Esophagus muscularis mucosa (tissue), 4 donors: ENCODE results near the gene ADAMTS2. TPM values are rescaled to one million over a fixed set of nuclear protein-coding genes. Genes with fewer than 3 reads are reported as not detected.
A peak's percentile ranks its signal among the peaks of the same experiment; 100 is the strongest.

Source experiments
- DNase-seq: peaks from one replicate; pipeline ENCODE4 v3.0.0-alpha.2; 2017; ENCODE audit errors: extremely low spot score
- H3K27ac ChIP-seq, 4 donors: fragments of 200-600 bp; sonication (generic); replicated peaks in 1 of 4; 1 replicate in 3 of 4; 2 replicates in 1 of 4; pipeline ENCODE4 v1.5.1; 2016 to 2019; ENCODE audit warnings: mild to moderate bottlenecking in 1 of 4
- H3K27me3 ChIP-seq, 4 donors: fragments of 200-600 bp; sonication (generic); one replicate each; pipeline versions ENCODE4 v1.5.1 to v1.6.0; 2016 to 2019
- H3K36me3 ChIP-seq, 4 donors: fragments of 200-600 bp; sonication (generic); one replicate each; pipeline ENCODE4 v1.5.1; 2016 to 2019
- H3K4me1 ChIP-seq, 4 donors: fragments of 200-600 bp; sonication (generic); one replicate each; pipeline ENCODE4 v1.5.1; 2016 to 2019
- H3K4me3 ChIP-seq, 4 donors: fragments of 200-600 bp; sonication (generic); 1 replicate in 2 of 4; 2 replicates in 2 of 4; pipeline ENCODE4 v1.5.1; 2016 to 2019; ENCODE audit warnings: mild to moderate bottlenecking in 4 of 4, moderate library complexity in 1 of 4
- H3K9me3 ChIP-seq, 4 donors: fragments of 200-600 bp; sonication (generic); 1 replicate in 3 of 4; 2 replicates in 1 of 4; pipeline ENCODE4 v1.5.1; 2016 to 2019
- CTCF ChIP-seq, 3 experiments: fragments of 200-600 bp in 2 of 3; fragments of 450-650 bp in 1 of 3; sonication (generic) in 2 of 3; IDR thresholded peaks; one replicate each; pipeline ENCODE4 v1.5.1; 2017 to 2019; ENCODE audit warnings: antibody characterized with exemption in 3 of 3, mild to moderate bottlenecking in 2 of 3, moderate library complexity in 1 of 3
- EP300 ChIP-seq: sonication (generic); formaldehyde crosslinking; IDR thresholded peaks from one replicate; pipeline ENCODE4 v1.6.1; 2017; ENCODE audit warnings: antibody characterized with exemption
- POLR2A ChIP-seq: fragments of 450-650 bp; IDR thresholded peaks from one replicate; pipeline ENCODE4 v1.6.1; 2017; ENCODE audit warnings: antibody characterized with exemption, moderate library complexity, mild to moderate bottlenecking, low read depth
- POLR2AphosphoS5 ChIP-seq, 2 donors: sonication (generic); formaldehyde crosslinking; IDR thresholded peaks; one replicate each; pipeline ENCODE4 v1.6.1; 2017; ENCODE audit warnings: antibody characterized with exemption in 2 of 2
- WGBS: methylation state at CpG from one replicate; pipeline ENCODE4 v1.1.5; 2018; 5-methylcytosine and 5-hydroxymethylcytosine counted together
- intact Hi-C: fragments of 100-400 bp; cut with DNase I; formaldehyde crosslinking; loops from one replicate; pipeline ENCODE4 v1.15.1; 2023
- total RNA-seq, 4 donors: library from RNA; depleted of rRNA; stranded (reverse); fragments of >200 nt; gene quantifications; one replicate each; pipeline versions ENCODE4 v1.1.0 to v1.2.1, GENCODE V29; 2016

The ADAMTS2 gene
- total RNA-seq, 4 donors from 2014 or later: 17.8 to 31.8 (median 21.4) TPM

DNA sequence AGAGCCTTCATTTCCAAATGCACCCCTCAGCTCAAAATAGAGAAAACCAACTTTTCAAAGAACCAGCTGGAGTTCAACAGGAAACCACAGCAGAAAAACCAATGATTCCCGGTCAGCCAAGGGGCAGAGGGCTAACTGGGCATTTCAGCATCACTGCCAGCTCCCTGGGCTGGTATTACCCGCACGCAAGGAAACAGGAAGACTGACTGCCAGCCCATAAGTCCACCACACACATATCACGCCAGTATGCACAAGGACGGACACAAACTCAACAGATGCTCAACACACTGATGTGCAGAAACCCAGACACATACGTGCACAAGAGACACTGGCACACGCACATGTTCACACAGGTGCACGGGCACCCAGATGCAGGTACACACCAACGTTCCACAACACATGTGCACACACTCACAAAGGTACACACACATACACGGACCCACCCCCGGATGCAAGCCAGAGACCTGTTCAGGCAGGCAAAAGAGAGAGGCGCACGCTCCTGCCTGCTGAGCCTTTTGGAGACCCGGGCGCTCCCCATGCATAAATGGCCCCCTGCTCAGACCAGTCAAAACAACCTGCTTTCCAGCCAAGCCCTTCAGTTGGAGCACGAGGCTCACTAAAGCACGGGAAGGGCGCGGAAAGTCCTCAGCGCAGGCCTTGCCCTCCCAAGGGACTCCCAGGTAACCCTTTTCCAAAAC is 2.1 kb downstream of the ADAMTS2 start:
- H3K27ac ChIP-seq: no peak overlapping the region

GRCh38 chr5:179342577-179342976 is 2.7 kb downstream of the ADAMTS2 start:
- no peak for DNase-seq

More for the DNA sequence above, 2.1 kb downstream of the ADAMTS2 start:
- no peak for TF ChIP-seq EP300
- TF ChIP-seq CTCF (IDR thresholded peaks at IDR 0.05): no peak
- no peak for TF ChIP-seq POLR2A
- no peak for TF ChIP-seq POLR2AphosphoS5 (IDR thresholded peaks at IDR 0.05)
- 47% methylated on average over 14 of the region's 20 CpGs for WGBS
- H3K27me3 ChIP-seq: peaks cover 0 to 64% (median 0%) of the 10 kb centered on the region in 4 donors
- H3K4me1 ChIP-seq: peaks cover 11 to 46% (median 40%) of the 10 kb centered on the region in 4 donors
- intact Hi-C loops: loop anchor here (5.0 kb wide), 1 partner anchor 149 kb away; no protein-coding TSS in a partner anchor
- peaks cover 0 to 6% (median 0%) of the 10 kb centered on the region in 4 donors for H3K36me3 ChIP-seq
- no peaks in the 10 kb centered on the region for H3K9me3 ChIP-seq
- no peak for DNase-seq
- H3K4me3 ChIP-seq: peak overlapping the region; percentile 71 to 80 (median 77)

GRCh38 chr5:179340465-179340864 is 4.8 kb downstream of the ADAMTS2 start:
- H3K27me3 ChIP-seq: peaks cover 0 to 74% (median 0%) of the 10 kb centered on the region in 4 donors
- TF ChIP-seq POLR2A (no peak), CTCF (IDR thresholded peaks at IDR 0.05) (no peak), EP300 (no peak), POLR2AphosphoS5 (IDR thresholded peaks at IDR 0.05) (no peak)
- H3K9me3 ChIP-seq: no peaks in the 10 kb centered on the region
- peaks cover 11 to 37% (median 30%) of the 10 kb centered on the region in 4 donors for H3K4me1 ChIP-seq
- no peak overlapping the region for H3K27ac ChIP-seq
- WGBS: 90% methylated on average over 7 of the region's 8 CpGs
- no peak overlapping the region for H3K4me3 ChIP-seq
- peaks cover 0 to 10% (median 0%) of the 10 kb centered on the region in 4 donors for H3K36me3 ChIP-seq
- intact Hi-C loops: loop anchor here (5.0 kb wide), 1 partner anchor 152 kb away; no protein-coding TSS in a partner anchor
- no peak for DNase-seq

More at GRCh38 chr5:179342577-179342976, 2.7 kb downstream of the ADAMTS2 start:
- intact Hi-C loops: loop anchor here (5.0 kb wide), 1 partner anchor 150 kb away; no protein-coding TSS in a partner anchor
- Histone ChIP-seq H3K4me1 (peaks cover 11 to 46% (median 40%) of the 10 kb centered on the region in 4 donors), H3K36me3 (peaks cover 0 to 6% (median 0%) of the 10 kb centered on the region in 4 donors), H3K4me3 (peak overlapping the region in 3 of 4 donors; percentile 71 to 77 (median 77)), H3K27ac (no peak overlapping the region), H3K27me3 (peaks cover 0 to 70% (median 0%) of the 10 kb centered on the region in 4 donors), H3K9me3 (no peaks in the 10 kb centered on the region)
- TF ChIP-seq CTCF (IDR thresholded peaks at IDR 0.05) (peak in 1 of 3 experiments; percentile 11), EP300 (no peak)
- 54% methylated on average over 7 of the region's 13 CpGs for WGBS

- no peak overlapping the region for H3K4me3 ChIP-seq
- H3K4me1 ChIP-seq: peaks cover 11 to 33% (median 29%) of the 10 kb centered on the region in 4 donors
- peaks cover 0 to 10% (median 0%) of the 10 kb centered on the region in 4 donors for H3K36me3 ChIP-seq
- no peak for TF ChIP-seq POLR2A
- no peak for TF ChIP-seq CTCF (IDR thresholded peaks at IDR 0.05)
- no peak for TF ChIP-seq EP300
- TF ChIP-seq POLR2AphosphoS5 (IDR thresholded peaks at IDR 0.05): no peak
- no peak for DNase-seq
- 97% methylated on average over 5 of the region's 10 CpGs for WGBS
- no peak overlapping the region for H3K27ac ChIP-seq
- intact Hi-C loops: loop anchor here (5.0 kb wide), 1 partner anchor 152 kb away; no protein-coding TSS in a partner anchor
- peaks cover 0 to 74% (median 0%) of the 10 kb centered on the region in 4 donors for H3K27me3 ChIP-seq
- H3K9me3 ChIP-seq: no peaks in the 10 kb centered on the region
Measured at GRCh38 chr5:179339996-179340395, 5.3 kb downstream of the ADAMTS2 start.
